ENCODE measurements around the gene SLFN14.

SLFN14 gene

DNA sequence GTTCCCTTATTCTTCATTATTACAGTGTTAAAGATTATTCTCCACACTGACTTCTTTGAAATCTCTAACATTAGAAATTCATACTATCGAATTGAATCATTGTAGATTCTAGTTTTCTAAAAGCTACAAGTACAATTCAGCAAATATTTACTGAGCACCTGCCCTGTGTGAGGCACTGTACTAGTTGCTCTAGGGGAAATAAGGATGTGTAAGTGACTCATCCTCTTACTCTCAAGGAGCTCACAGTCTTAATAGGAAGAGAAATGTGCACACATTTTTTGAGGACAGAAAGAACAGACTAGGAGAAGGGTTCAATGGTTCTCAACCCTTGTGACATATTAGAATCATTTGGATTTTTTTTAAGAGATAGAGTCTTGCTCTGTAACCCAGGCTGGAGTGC is 15.5 kb downstream of the SLFN14 start:
- Histone ChIP-seq H3K9me3 (ENCODE audit: severe bottlenecking) (no peaks in the 10 kb centered on the region), H3K4me1 (ENCODE audit: insufficient read depth, poor library complexity, severe bottlenecking) (no peaks in the 10 kb centered on the region), H3K36me3 (ENCODE audit: low read depth) (no peaks in the 10 kb centered on the region), H3K27ac (ENCODE audit: poor library complexity, severe bottlenecking) (no peak overlapping the region), H3K4me3 (ENCODE audit: severe bottlenecking) (no peak overlapping the region), H3K27me3 (ENCODE audit: insufficient read depth, poor library complexity, severe bottlenecking) (peaks cover 9% of the 10 kb centered on the region)
- ATAC-seq (ENCODE audit: low read depth): 0 out of 3 replicates have a peak, but pooled peaks have one; percentile 35
- no peak for DNase-seq (ENCODE audit: low spot score)
- TF ChIP-seq CTCF (IDR thresholded peaks at IDR 0.05; ENCODE audit: poor library complexity, severe bottlenecking): no peak

DNA sequence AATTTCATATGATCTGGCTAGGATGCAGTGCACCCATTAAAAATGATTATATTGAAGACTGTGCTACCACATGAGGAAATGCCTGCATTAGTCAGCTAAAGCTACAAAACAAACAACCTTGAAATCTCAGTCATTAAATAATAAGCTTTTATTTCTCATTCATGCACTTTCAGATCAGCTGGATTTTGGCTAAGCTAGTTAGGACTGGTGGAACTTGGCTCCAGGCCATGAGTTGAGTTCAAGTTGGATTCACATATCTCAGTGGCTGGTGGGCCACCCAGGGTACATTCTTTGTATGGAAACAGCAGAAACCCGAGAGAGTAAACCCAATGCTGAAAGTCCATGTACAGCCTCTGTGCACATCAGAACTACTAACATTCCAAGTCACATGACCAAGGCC is 16.8 kb downstream of the SLFN14 start:
- no peak for TF ChIP-seq CTCF (IDR thresholded peaks at IDR 0.05; ENCODE audit: poor library complexity, severe bottlenecking)
- Histone ChIP-seq H3K36me3 (ENCODE audit: low read depth) (no peaks in the 10 kb centered on the region), H3K9me3 (ENCODE audit: severe bottlenecking) (no peaks in the 10 kb centered on the region), H3K4me1 (ENCODE audit: insufficient read depth, poor library complexity, severe bottlenecking) (no peaks in the 10 kb centered on the region), H3K27me3 (ENCODE audit: insufficient read depth, poor library complexity, severe bottlenecking) (peaks cover under 1% of the 10 kb centered on the region), H3K27ac (ENCODE audit: poor library complexity, severe bottlenecking) (no peak overlapping the region), H3K4me3 (ENCODE audit: severe bottlenecking) (no peak overlapping the region)
- peak; percentile 41; the same call in 2 of the 3 replicates for ATAC-seq (ENCODE audit: low read depth)
- no peak for DNase-seq (ENCODE audit: low spot score)

GRCh38 chr17:35542990-35543389 is 17.6 kb downstream of the SLFN14 start:
- TF ChIP-seq CTCF (IDR thresholded peaks at IDR 0.05; ENCODE audit: poor library complexity, severe bottlenecking): no peak
- H3K27me3 ChIP-seq (ENCODE audit: insufficient read depth, poor library complexity, severe bottlenecking): no peaks in the 10 kb centered on the region
- no peak for DNase-seq (ENCODE audit: low spot score)
- no peaks in the 10 kb centered on the region for H3K4me1 ChIP-seq (ENCODE audit: insufficient read depth, poor library complexity, severe bottlenecking)
- no peak overlapping the region for H3K4me3 ChIP-seq (ENCODE audit: severe bottlenecking)
- H3K9me3 ChIP-seq (ENCODE audit: severe bottlenecking): no peaks in the 10 kb centered on the region
- H3K36me3 ChIP-seq (ENCODE audit: low read depth): no peaks in the 10 kb centered on the region
- H3K27ac ChIP-seq (ENCODE audit: poor library complexity, severe bottlenecking): no peak overlapping the region
- no peak for ATAC-seq (ENCODE audit: low read depth)

GRCh38 chr17:35541434-35541833 is 19.2 kb downstream of the SLFN14 start:
- ATAC-seq (ENCODE audit: low read depth): no peak
- no peak for TF ChIP-seq CTCF (IDR thresholded peaks at IDR 0.05; ENCODE audit: poor library complexity, severe bottlenecking)

GRCh38 chr17:35540589-35541404 is 19.8 kb downstream of the SLFN14 start:
- Histone ChIP-seq H3K4me3 (ENCODE audit: severe bottlenecking) (peak overlapping the region; percentile 16), H3K27ac (ENCODE audit: poor library complexity, severe bottlenecking) (peak overlapping the region; percentile 12)

More at GRCh38 chr17:35541434-35541833, 19.2 kb downstream of the SLFN14 start:
- no peak for DNase-seq (ENCODE audit: low spot score)
- H3K9me3 ChIP-seq (ENCODE audit: severe bottlenecking): no peaks in the 10 kb centered on the region
- H3K27me3 ChIP-seq (ENCODE audit: insufficient read depth, poor library complexity, severe bottlenecking): no peaks in the 10 kb centered on the region
- H3K4me3 ChIP-seq (ENCODE audit: severe bottlenecking): peak overlapping the region; percentile 16
- H3K4me1 ChIP-seq (ENCODE audit: insufficient read depth, poor library complexity, severe bottlenecking): no peaks in the 10 kb centered on the region
- H3K36me3 ChIP-seq (ENCODE audit: low read depth): no peaks in the 10 kb centered on the region
- H3K27ac ChIP-seq (ENCODE audit: poor library complexity, severe bottlenecking): peak overlapping the region; percentile 12

More at GRCh38 chr17:35540589-35541404, 19.8 kb downstream of the SLFN14 start:
- DNase-seq (ENCODE audit: low spot score) (no peak), ATAC-seq (ENCODE audit: low read depth) (peak; percentile 70)
- H3K36me3 ChIP-seq (ENCODE audit: low read depth): no peaks in the 10 kb centered on the region
- no peak for TF ChIP-seq CTCF (IDR thresholded peaks at IDR 0.05; ENCODE audit: poor library complexity, severe bottlenecking)
- no peaks in the 10 kb centered on the region for H3K9me3 ChIP-seq (ENCODE audit: severe bottlenecking)
- H3K27me3 ChIP-seq (ENCODE audit: insufficient read depth, poor library complexity, severe bottlenecking): no peaks in the 10 kb centered on the region
- no peaks in the 10 kb centered on the region for H3K4me1 ChIP-seq (ENCODE audit: insufficient read depth, poor library complexity, severe bottlenecking)

Measured in RWPE2 (cell line).